OCI-LY1 (cell line): Measurements from ENCODE around the gene CCT3.

ENCODE experiments used
- EZH2 ChIP-seq: fragments of 200-600 bp; sonication (generic), shearing (Covaris generic); IDR thresholded peaks from 2 replicates; pipeline ENCODE4 v1.8.0; 2017; ENCODE audit warnings: borderline replicate concordance, mixed run types, mild to moderate bottlenecking, antibody characterized with exemption, low read length, moderate library complexity, mixed read lengths
- TF ChIP-seq, protein P1 (sequence below): fragments of 200-600 bp; sonication (generic), shearing (Covaris generic); IDR thresholded peaks from 2 replicates; pipeline ENCODE4 v1.5.1; 2017; ENCODE audit warnings: mild to moderate bottlenecking, antibody characterized with exemption, low read length, moderate library complexity, mixed read lengths

DNA sequence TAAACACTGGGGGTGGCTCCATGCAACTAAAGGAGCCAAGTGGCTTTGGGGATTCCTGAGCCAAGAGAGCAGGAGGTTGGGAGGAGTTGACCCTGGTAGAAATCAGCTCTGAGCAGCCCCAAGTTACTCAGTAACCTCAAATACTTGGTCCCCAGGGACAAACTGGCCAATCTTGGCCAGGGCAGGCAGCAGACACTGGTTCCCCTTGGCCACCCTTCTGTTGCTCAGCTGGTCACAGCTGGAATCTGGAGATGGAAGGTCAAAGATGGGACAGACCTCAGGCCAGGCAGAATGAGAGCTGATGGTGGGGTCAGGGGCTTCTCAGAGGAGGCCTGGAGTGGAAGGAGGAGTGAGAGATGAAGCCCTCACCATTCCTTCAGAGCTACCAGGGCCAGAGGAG, 27.7 kb upstream of the CCT3 start:
- TF ChIP-seq, protein P1, sequence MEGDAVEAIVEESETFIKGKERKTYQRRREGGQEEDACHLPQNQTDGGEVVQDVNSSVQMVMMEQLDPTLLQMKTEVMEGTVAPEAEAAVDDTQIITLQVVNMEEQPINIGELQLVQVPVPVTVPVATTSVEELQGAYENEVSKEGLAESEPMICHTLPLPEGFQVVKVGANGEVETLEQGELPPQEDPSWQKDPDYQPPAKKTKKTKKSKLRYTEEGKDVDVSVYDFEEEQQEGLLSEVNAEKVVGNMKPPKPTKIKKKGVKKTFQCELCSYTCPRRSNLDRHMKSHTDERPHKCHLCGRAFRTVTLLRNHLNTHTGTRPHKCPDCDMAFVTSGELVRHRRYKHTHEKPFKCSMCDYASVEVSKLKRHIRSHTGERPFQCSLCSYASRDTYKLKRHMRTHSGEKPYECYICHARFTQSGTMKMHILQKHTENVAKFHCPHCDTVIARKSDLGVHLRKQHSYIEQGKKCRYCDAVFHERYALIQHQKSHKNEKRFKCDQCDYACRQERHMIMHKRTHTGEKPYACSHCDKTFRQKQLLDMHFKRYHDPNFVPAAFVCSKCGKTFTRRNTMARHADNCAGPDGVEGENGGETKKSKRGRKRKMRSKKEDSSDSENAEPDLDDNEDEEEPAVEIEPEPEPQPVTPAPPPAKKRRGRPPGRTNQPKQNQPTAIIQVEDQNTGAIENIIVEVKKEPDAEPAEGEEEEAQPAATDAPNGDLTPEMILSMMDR, result no peak
- no peak for TF ChIP-seq EZH2
